GM12892 (cell line): ENCODE results near the gene LRRC47.

Source experiments
- POLR2A ChIP-seq: IDR thresholded peaks from 2 replicates; pipeline ENCODE4 v1.6.1; 2011; ENCODE audit warnings: low read depth, low read length, control low read depth
- POLR2AphosphoS5 ChIP-seq: IDR thresholded peaks from 2 replicates; pipeline ENCODE4 v1.6.1; 2011; ENCODE audit warnings: low read depth, low read length, control low read depth

GRCh38 chr1:3841491-3841890 is 45.2 kb upstream of the LRRC47 start:
- TF ChIP-seq POLR2A = no peak
- no peak for TF ChIP-seq POLR2AphosphoS5
